Measurements from ENCODE around the gene NUDT14.

Gene NUDT14

GRCh38 chr14:105176513-105176912 lies 4.6 kb downstream of the NUDT14 start:
- no peak for DNase-seq (ENCODE audit: low read depth in 2 of 2)

GRCh38 chr14:105173901-105174894 lies 6.9 kb downstream of the NUDT14 start:
- no peak for DNase-seq (ENCODE audit: low read depth in 2 of 2)

- no peak for DNase-seq (ENCODE audit: low read depth in 2 of 2)
Observed at GRCh38 chr14:105173145-105173544, 8.0 kb downstream of the NUDT14 start.

- no peak for DNase-seq (ENCODE audit: low read depth in 2 of 2)
Observed at GRCh38 chr14:105172476-105172875, 8.6 kb downstream of the NUDT14 start.

GRCh38 chr14:105171004-105171673 lies 10.0 kb downstream of the NUDT14 start:
- no peak for DNase-seq (ENCODE audit: low read depth in 2 of 2)

- DNase-seq (ENCODE audit: low read depth in 2 of 2) = no peak
Observed at GRCh38 chr14:105169776-105170655, 11.1 kb downstream of the NUDT14 start.

GRCh38 chr14:105168979-105169507 lies 12.1 kb downstream of the NUDT14 start:
- DNase-seq (ENCODE audit: low read depth in 2 of 2) = peak in 1 of 2 donors; percentile 28

GRCh38 chr14:105168496-105168978 lies 12.6 kb downstream of the NUDT14 start, which contains the start of gene JAG2:
TSS of gene JAG2 (minus strand) at chr14:105168776. CDS start at chr14:105168420, 356 bp downstream.
- DNase-seq (ENCODE audit: low read depth in 2 of 2) = peak; percentile 33 to 37

- no peak for DNase-seq (ENCODE audit: low read depth in 2 of 2)
Observed at GRCh38 chr14:105168093-105168420, 13.1 kb downstream of the NUDT14 start.

- DNase-seq (ENCODE audit: low read depth in 2 of 2) = no peak
Observed at GRCh38 chr14:105167303-105168092, 13.6 kb downstream of the NUDT14 start.

GRCh38 chr14:105166571-105167302 lies 14.4 kb downstream of the NUDT14 start:
- no peak for DNase-seq (ENCODE audit: low read depth in 2 of 2)

- DNase-seq (ENCODE audit: low read depth in 2 of 2) = no peak
Observed at GRCh38 chr14:105165761-105166485, 15.2 kb downstream of the NUDT14 start.

GRCh38 chr14:105165134-105165704 lies 15.9 kb downstream of the NUDT14 start:
- no peak for DNase-seq (ENCODE audit: low read depth in 2 of 2)

- DNase-seq (ENCODE audit: low read depth in 2 of 2) = no peak
Observed at GRCh38 chr14:105163040-105163742, 17.9 kb downstream of the NUDT14 start.

- DNase-seq (ENCODE audit: low read depth in 2 of 2) = no peak
Observed at GRCh38 chr14:105162669-105162979, 18.5 kb downstream of the NUDT14 start.

- DNase-seq (ENCODE audit: low read depth in 2 of 2) = no peak
Observed at GRCh38 chr14:105161964-105162668, 19.0 kb downstream of the NUDT14 start.

- DNase-seq (ENCODE audit: low read depth in 2 of 2) = no peak
Observed at GRCh38 chr14:105161309-105161708, 19.8 kb downstream of the NUDT14 start.

GRCh38 chr14:105160776-105161175 lies 20.3 kb downstream of the NUDT14 start:
- no peak for DNase-seq (ENCODE audit: low read depth in 2 of 2)

Data from stimulated activated CD8-positive, alpha-beta memory T cell treated with anti-CD3 and anti-CD28 coated beads, Interleukin-2, amount 100 ng/mL, for 48 hours (primary cell).